HG03439 (cell line): ENCODE data around the gene NDRG3.
"Not testable (repeated sequence)": the region's sequence is repeated elsewhere in the genome, so short reads cannot be mapped to it uniquely, and the experiment has no call there.

Experiments
- ATAC-seq: cut with Tn5 transposase; IDR thresholded peaks from one replicate; pipeline ENCODE4 v1.9.1; 2021; ENCODE audit warnings: mild to moderate bottlenecking, moderate library complexity; ENCODE audit not compliant: unreplicated experiment

Gene NDRG3

GRCh38 chr20:36695467-36695866 is 50.4 kb downstream of the NDRG3 start:
- not testable (repeated sequence) for ATAC-seq

- no peak for ATAC-seq
These were observed 57.3 kb downstream of the NDRG3 start for GRCh38 chr20:36688630-36689029.

- ATAC-seq: no peak
These were observed 58.0 kb downstream of the NDRG3 start for GRCh38 chr20:36687850-36688249.

DNA sequence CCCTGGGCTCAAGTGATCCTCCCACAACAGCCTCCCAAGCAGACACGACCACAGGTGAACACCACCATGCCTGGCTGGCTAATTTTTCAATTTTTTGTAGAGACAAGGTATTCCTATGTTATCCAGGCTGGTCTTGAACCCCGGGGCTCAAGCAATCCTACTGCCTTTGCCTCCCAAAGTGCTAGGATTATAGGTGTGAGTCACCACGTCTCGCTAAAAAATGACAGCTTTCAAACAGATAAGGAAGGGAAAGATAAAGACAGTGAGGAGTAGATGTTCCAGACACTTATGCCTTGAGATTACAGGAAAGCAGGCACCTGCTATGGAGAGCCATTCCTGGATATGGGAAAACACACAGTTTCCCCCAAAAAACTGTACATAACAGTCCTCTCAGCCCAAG is 58.9 kb downstream of the NDRG3 start:
- no peak for ATAC-seq

GRCh38 chr20:36686504-36686903 is 59.4 kb downstream of the NDRG3 start:
- ATAC-seq: no peak

DNA sequence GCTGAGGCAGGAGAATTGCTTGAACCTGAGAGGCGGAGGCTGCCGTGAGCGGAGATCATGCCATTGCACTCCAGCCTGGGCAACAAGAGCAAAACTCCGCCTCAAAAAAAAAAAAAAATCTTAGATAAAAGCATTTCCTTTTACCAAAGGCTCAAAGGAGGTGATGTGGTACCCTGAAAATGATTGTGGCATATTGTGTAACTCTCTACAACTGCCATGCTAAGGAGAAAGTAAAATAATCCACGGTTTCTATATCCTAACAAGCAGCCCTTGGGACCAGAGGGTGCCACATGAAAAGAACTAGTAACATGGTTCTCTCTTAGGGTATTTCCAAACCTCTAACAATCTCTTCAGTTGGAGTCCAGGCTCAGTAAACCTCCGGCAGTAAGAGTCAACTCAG is 61.1 kb downstream of the NDRG3 start:
- ATAC-seq: no peak

DNA sequence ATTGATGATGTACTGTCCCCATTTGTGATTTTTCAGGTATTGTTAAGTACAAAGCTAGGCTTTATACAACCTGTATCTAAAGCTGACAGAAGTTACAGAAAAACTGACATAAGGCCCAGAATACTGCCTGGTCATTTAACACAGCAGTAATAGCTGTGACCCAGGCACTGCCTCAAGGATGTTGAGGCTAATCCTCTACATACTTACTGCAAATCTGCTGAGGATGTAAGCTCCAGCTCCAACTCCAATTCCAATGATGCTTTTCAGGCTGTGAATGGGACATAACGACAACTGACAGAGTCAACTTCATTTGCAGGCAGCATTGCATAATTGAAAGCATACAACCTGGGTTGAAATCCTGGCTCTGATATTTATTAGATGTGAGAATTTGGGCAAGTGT is 63.6 kb downstream of the NDRG3 start:
- no peak for ATAC-seq

DNA sequence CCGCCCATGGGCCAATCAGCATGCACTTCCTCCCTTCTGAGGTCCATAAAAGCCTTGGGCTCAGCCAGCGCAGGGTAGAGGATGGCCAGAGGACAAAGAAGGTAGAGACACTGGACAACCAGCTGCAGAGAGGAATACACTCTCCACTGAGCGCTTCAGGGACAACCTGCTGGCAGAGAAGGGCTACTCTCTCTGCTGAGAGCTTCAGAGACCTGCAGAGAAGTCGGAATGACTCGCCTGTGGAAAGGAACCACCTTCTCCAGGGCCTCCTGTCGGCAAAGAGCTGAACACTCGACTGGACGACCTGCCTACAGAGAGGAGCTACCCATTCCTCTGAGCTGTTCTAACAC is 68.5 kb downstream of the NDRG3 start:
- no peak for ATAC-seq

DNA sequence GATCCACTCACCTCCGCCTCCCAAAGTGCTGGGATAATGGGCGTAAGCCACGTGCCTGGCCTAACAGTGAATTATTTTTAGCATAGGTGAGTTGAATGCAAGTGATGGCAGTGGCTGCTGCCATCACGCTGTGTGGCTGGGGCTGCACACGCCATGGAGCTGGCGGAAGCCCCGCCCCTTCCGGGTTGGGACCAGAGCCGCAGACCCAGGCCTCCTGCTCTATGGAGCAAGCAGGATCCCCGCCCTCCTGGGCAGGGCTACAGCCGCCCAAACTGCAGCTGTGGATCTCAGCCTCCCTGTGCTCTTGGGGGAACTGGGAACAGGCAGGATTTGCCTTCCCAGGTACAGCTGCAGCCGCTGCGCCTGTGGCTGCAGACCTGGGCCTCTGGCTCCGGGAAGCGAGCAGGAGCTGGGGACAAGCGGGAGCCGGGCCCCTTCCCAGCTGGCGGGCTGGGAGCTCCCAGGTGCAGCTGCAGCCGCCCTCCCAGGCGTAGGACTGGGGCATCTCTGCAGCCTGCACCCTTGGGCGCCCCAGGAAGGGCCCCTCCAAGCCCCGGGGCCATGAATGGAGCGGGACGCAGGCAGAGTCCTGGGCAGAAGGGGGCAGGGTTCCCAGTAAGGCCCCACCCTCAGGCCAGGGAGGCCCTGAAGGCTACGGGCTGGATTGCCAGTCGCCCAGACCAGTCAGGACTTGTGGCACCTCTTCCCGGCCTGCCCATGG is 69.0 kb downstream of the NDRG3 start:
- no peak for ATAC-seq

GRCh38 chr20:36675545-36675944 is 70.3 kb downstream of the NDRG3 start:
- ATAC-seq: not testable (repeated sequence)

DNA sequence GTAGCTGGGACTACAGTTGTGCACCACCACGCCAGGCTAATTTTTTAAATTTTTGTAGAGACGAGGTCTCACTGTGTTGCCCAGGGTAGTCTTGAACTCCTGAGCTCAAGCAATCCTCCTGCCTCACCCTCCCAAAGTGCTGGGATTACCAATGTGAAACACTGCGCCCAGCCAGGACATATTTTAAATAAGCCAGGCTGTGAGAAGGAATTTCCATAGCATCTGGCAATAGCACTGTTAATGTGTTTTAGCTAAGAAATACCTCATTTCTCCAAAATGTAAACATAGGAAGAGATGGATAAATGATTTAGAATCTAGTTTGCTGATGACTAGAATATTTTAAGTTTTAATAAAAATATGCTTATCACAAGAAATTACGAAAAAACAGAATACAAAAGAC is 72.9 kb downstream of the NDRG3 start:
- no peak for ATAC-seq

- ATAC-seq: no peak
These were observed 75.1 kb downstream of the NDRG3 start for GRCh38 chr20:36670665-36671357.

DNA sequence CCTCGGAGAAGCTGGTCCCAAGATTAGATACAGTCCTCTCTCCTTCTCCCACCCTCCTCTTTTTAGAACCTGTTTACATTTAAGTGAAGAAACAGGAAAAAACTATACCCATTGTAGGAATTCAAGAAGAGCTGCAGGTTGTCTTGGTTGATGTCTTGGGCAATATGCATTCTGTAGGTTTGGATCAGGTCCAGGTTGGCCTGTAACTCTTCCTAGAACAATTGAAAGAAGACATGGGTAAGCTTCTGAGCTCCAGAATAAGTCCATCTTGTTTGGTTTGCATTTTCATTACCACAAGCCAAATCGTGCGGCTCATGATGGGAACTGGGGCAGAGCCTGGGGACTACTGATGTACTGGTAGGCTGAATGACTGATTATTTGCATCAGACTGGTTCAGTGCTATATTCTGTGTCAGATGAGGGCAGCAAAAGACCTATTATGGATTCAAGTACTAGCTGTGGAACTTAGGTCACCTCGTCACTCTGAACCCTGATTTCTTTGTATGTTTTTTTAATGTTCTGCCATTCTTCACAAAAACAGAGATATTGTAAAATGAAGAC is 79.6 kb downstream of the NDRG3 start:
- no peak for ATAC-seq

DNA sequence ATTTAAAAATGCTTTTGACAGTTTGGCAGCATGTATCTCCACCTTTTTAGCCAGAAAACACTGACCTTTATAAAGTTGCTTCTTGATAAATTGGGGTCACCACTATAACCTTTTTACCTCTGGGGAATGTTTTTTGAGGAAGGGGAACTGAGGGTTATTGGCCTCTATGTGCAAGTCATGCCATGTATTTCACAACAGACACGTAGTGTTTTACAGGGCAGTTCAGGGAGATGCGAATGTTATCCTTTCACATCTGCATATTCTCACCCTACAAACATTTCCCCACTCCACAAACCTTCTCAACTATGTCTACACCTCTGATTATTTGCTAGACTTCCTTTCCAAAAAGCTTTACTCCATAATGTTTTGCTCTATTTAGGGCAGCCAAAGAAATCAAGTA is 82.9 kb downstream of the NDRG3 start:
- no peak for ATAC-seq

GRCh38 chr20:36658300-36658699 is 87.6 kb downstream of the NDRG3 start:
- ATAC-seq: no peak

DNA sequence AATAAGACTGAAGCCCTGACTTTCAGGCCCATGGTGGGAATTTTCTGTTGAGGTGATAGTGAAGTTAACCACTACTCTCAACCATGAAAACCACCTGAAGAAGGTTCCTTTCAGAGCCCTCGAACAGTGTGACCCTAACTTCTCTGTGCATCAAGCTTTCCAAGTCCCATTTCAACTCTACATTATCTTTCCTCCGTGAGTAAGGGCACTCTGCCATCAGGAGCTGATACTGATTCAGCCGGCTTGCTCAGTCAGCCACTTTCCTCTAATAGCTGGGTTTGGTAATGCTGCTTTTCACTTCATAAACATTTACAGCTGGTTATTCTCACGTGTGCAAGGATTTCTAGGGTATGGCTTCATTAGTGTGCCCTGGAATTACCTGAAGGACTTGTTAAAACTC is 89.2 kb downstream of the NDRG3 start:
- no peak for ATAC-seq

- no peak for ATAC-seq
These were observed 90.9 kb downstream of the NDRG3 start for GRCh38 chr20:36655004-36655403.

DNA sequence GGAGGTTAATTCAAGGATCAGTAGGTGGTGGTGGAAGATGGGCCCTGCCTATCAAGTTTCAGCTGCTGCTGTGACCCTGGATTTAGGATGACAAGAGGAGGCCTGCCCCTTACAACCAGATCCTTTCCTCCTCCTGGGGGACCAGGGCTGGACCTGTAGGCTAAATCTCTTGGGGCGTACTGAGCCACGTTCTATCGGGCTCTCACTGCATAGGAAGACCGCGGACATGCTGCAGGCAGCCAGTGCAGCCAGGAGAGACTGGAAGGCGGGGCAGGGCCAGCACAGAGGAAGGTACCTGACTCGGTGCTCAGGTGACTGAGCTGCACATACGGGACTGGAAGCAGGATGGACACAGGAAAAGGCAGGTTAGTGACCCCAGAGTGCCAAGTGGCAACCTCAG is 91.4 kb downstream of the NDRG3 start:
- no peak for ATAC-seq

GRCh38 chr20:36653456-36653855 is 92.4 kb downstream of the NDRG3 start:
- no peak for ATAC-seq

- ATAC-seq: no peak
These were observed 98.4 kb downstream of the NDRG3 start for GRCh38 chr20:36647196-36648121.

DNA sequence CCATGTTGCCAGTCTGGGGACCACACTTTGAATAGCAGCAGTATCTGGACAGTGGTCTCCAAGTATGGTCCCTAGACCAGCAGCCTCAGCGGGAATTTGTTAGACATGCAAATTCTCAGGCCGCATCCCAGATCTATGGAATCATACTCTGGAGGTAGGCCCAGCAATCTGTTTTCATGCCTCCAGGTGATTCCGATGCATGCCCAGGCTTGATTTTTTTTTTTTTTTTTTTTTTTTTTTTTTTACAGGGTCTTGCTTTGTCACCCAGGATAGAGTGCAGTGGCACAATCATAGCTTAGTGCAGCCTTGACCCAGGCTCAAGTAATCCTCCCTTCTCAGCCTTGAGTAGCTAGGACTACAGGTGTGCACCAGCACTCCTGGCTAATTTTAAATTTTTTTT is 99.2 kb downstream of the NDRG3 start:
- no peak for ATAC-seq
